ENCODE data around the gene BCAS2. TPM values are rescaled to one million over a fixed set of nuclear protein-coding genes. Genes with fewer than 3 reads are reported as not detected.

BCAS2 gene
- total RNA-seq, 1 donor, result 38.0 TPM

- Histone ChIP-seq H3K27me3 (ENCODE audit: insufficient read depth, low read length) (no peaks in the 10 kb centered on the region), H3K27ac (ENCODE audit: low read depth, low read length) (no peak overlapping the region), H3K4me1 (ENCODE audit: insufficient read depth, low read length) (no peaks in the 10 kb centered on the region), H2AFZ (ENCODE audit: low read length) (peak overlapping the region; percentile 19), H3K9me3 (ENCODE audit: low read depth, low read length) (no peaks in the 10 kb centered on the region), H3K4me2 (ENCODE audit: insufficient read depth, low read length) (no peak overlapping the region), H3K36me3 (ENCODE audit: insufficient read depth, low read length) (no peaks in the 10 kb centered on the region), H3K79me2 (ENCODE audit: insufficient read depth, low read length) (no peaks in the 10 kb centered on the region), H3K4me3 (ENCODE audit: insufficient read depth, low read length) (no peak overlapping the region), H4K20me1 (ENCODE audit: insufficient read depth, low read length) (no peaks in the 10 kb centered on the region)
- no peak for DNase-seq (ENCODE audit: insufficient read length, low spot score, missing footprints)
- TF ChIP-seq CTCF (IDR thresholded peaks at IDR 0.05; ENCODE audit: extremely low read depth, low read depth, low read length), result no peak
Observed at GRCh38 chr1:114530224-114530623, 51.2 kb downstream of the BCAS2 start.

- no peaks in the 10 kb centered on the region for H3K9me3 ChIP-seq (ENCODE audit: low read depth, low read length)
- no peaks in the 10 kb centered on the region for H3K27me3 ChIP-seq (ENCODE audit: insufficient read depth, low read length)
- H2AFZ ChIP-seq (ENCODE audit: low read length), result no peak overlapping the region
- no peaks in the 10 kb centered on the region for H3K4me1 ChIP-seq (ENCODE audit: insufficient read depth, low read length)
- no peak overlapping the region for H3K4me2 ChIP-seq (ENCODE audit: insufficient read depth, low read length)
- no peaks in the 10 kb centered on the region for H3K79me2 ChIP-seq (ENCODE audit: insufficient read depth, low read length)
- H3K36me3 ChIP-seq (ENCODE audit: insufficient read depth, low read length), result no peaks in the 10 kb centered on the region
- no peak for DNase-seq (ENCODE audit: insufficient read length, low spot score, missing footprints)
- no peak overlapping the region for H3K27ac ChIP-seq (ENCODE audit: low read depth, low read length)
- TF ChIP-seq CTCF (IDR thresholded peaks at IDR 0.05; ENCODE audit: extremely low read depth, low read depth, low read length), result no peak
- H3K4me3 ChIP-seq (ENCODE audit: insufficient read depth, low read length), result no peak overlapping the region
- H4K20me1 ChIP-seq (ENCODE audit: insufficient read depth, low read length), result no peaks in the 10 kb centered on the region
Observed at GRCh38 chr1:114524944-114525343, 56.5 kb downstream of the BCAS2 start.

GRCh38 chr1:114522264-114522575 is 59.2 kb downstream of the BCAS2 start:
- Histone ChIP-seq H3K36me3 (ENCODE audit: insufficient read depth, low read length) (no peaks in the 10 kb centered on the region), H3K4me2 (ENCODE audit: insufficient read depth, low read length) (no peak overlapping the region), H2AFZ (ENCODE audit: low read length) (no peak overlapping the region), H3K79me2 (ENCODE audit: insufficient read depth, low read length) (no peaks in the 10 kb centered on the region), H3K27me3 (ENCODE audit: insufficient read depth, low read length) (no peaks in the 10 kb centered on the region), H3K9me3 (ENCODE audit: low read depth, low read length) (no peaks in the 10 kb centered on the region), H3K27ac (ENCODE audit: low read depth, low read length) (no peak overlapping the region), H3K4me1 (ENCODE audit: insufficient read depth, low read length) (no peaks in the 10 kb centered on the region), H3K4me3 (ENCODE audit: insufficient read depth, low read length) (no peak overlapping the region), H4K20me1 (ENCODE audit: insufficient read depth, low read length) (no peaks in the 10 kb centered on the region)
- DNase-seq (ENCODE audit: insufficient read length, low spot score, missing footprints), result no peak
- TF ChIP-seq CTCF (IDR thresholded peaks at IDR 0.05; ENCODE audit: extremely low read depth, low read depth, low read length), result no peak

- Histone ChIP-seq H2AFZ (ENCODE audit: low read length) (no peak overlapping the region), H3K9me3 (ENCODE audit: low read depth, low read length) (no peaks in the 10 kb centered on the region), H3K4me2 (ENCODE audit: insufficient read depth, low read length) (no peak overlapping the region), H4K20me1 (ENCODE audit: insufficient read depth, low read length) (no peaks in the 10 kb centered on the region), H3K79me2 (ENCODE audit: insufficient read depth, low read length) (no peaks in the 10 kb centered on the region), H3K36me3 (ENCODE audit: insufficient read depth, low read length) (no peaks in the 10 kb centered on the region), H3K27ac (ENCODE audit: low read depth, low read length) (no peak overlapping the region), H3K4me3 (ENCODE audit: insufficient read depth, low read length) (no peak overlapping the region), H3K4me1 (ENCODE audit: insufficient read depth, low read length) (no peaks in the 10 kb centered on the region), H3K27me3 (ENCODE audit: insufficient read depth, low read length) (no peaks in the 10 kb centered on the region)
- DNase-seq (ENCODE audit: insufficient read length, low spot score, missing footprints), result no peak
- TF ChIP-seq CTCF (IDR thresholded peaks at IDR 0.05; ENCODE audit: extremely low read depth, low read depth, low read length), result no peak
Observed at GRCh38 chr1:114521396-114522263, 59.8 kb downstream of the BCAS2 start.

Other genes with a start within 250 kb of the BCAS2 start
- 43.1 and 48.6 TPM in 2 replicates for gene TRIM33, start 70.4 kb downstream of the BCAS2 start, total RNA-seq
- 8.3 and 8.8 TPM in 2 replicates for gene DENND2C, start 88.4 kb upstream of the BCAS2 start, total RNA-seq
- not detected in 2 replicates for gene AMPD1, start 113.9 kb upstream of the BCAS2 start, total RNA-seq
- gene NRAS, start 135.2 kb upstream of the BCAS2 start, total RNA-seq, result 62.2 and 67.0 TPM in 2 replicates
- 573 and 599 TPM in 2 replicates for gene CSDE1, start 176.4 kb upstream of the BCAS2 start, total RNA-seq
- gene SIKE1, start 199.1 kb upstream of the BCAS2 start, total RNA-seq, result 52.5 and 56.3 TPM in 2 replicates